GM12872 (cell line): ENCODE data around the gene SMAD2.

ENCODE experiments used
- TF ChIP-seq, protein P1 (sequence below): IDR thresholded peaks from 3 replicates; pipeline ENCODE4 v1.5.1; 2011; ENCODE audit warnings: low read depth, mild to moderate bottlenecking, low read length, moderate library complexity; ENCODE audit not compliant: insufficient read depth

The SMAD2 gene

GRCh38 chr18:47915229-47915628 is 15.2 kb downstream of the SMAD2 start:
- TF ChIP-seq, protein P1, sequence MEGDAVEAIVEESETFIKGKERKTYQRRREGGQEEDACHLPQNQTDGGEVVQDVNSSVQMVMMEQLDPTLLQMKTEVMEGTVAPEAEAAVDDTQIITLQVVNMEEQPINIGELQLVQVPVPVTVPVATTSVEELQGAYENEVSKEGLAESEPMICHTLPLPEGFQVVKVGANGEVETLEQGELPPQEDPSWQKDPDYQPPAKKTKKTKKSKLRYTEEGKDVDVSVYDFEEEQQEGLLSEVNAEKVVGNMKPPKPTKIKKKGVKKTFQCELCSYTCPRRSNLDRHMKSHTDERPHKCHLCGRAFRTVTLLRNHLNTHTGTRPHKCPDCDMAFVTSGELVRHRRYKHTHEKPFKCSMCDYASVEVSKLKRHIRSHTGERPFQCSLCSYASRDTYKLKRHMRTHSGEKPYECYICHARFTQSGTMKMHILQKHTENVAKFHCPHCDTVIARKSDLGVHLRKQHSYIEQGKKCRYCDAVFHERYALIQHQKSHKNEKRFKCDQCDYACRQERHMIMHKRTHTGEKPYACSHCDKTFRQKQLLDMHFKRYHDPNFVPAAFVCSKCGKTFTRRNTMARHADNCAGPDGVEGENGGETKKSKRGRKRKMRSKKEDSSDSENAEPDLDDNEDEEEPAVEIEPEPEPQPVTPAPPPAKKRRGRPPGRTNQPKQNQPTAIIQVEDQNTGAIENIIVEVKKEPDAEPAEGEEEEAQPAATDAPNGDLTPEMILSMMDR: no peak

DNA sequence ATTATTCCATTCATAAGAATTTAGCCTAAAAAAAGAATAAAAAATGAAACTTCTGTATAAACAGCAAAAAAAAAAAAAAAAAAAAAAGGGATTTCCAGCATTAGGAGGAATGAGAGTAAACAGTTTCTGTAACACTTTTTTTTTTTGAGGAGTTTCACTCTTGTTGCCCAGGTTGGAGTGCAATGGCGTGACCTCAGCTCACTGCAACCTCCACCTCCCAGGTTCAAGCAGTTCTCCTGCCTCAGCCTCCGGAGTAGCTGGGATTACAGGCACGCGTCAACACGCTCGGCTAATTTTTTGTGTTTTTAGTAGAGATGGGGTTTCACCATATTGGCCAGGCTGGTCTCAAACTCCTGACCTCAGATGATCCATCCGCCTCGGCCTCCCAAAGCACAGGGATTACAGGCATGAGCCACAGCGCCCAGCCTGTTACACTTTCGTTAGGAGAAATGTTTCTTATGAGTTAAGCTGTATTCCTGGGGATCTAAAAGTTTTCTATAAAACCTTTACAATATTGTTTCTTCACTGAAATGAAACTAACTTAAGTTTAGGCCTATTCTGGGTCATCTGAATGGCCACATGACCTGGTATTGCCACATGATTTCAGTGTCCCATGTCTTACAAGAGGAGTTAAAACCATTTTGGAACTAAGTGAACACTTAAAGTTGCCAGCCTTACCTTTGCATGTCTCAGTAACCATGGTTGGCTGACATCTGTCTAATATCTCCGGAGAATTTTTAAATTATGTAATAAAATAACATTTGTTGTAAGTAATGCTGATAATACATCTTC is 17.5 kb downstream of the SMAD2 start:
- TF ChIP-seq, protein P1: no peak

GRCh38 chr18:47912343-47912742 is 18.1 kb downstream of the SMAD2 start:
- TF ChIP-seq, protein P1: no peak

DNA sequence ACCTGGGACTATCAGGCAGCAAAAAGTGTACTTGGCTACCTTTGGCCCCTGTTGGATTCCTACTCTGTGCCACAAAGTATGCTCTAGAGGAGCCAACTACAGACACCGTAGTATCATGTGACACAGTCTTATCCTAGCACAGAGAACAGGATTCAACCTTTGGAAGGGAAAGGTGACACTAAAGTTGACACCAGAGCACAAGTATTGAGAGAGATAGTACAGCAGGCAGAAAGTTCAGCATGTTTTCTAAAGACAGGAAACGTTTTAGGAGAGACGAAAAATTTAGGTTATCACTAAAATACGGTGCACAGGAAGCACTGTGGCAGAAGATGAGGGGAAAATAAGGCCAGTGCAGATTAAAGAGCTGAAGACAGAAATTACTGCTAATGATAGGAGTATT is 18.6 kb downstream of the SMAD2 start:
- TF ChIP-seq, protein P1: no peak

GRCh38 chr18:47909484-47909883 is 21.0 kb downstream of the SMAD2 start:
- TF ChIP-seq, protein P1: no peak

DNA sequence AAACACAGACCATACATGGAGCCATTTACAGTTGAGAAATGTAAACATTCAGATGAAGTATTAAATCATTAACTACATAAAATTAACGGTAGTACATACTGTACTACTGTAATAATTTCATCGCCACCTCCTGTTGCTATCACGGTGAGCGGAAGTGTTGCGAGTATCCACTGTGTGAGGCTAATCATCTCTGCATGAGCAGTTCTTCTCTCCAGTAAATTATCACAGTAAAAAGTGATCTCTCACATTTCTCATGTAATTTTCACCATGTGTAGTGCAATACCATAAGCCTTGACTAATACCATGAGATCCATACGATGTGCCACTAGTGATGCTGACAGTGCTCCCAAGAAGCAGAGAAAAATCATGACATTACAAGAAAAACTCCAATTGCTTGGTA is 21.9 kb downstream of the SMAD2 start:
- TF ChIP-seq, protein P1: no peak

- TF ChIP-seq, protein P1: no peak
These were observed 24.1 kb downstream of the SMAD2 start for GRCh38 chr18:47906408-47906807.

- TF ChIP-seq, protein P1: no peak
These were observed 26.6 kb downstream of the SMAD2 start for GRCh38 chr18:47903809-47904208.
